ENCODE measurements around the gene HNF4A.
A peak's percentile ranks its signal among the peaks of the same experiment; 100 is the strongest.
"Not testable (repeated sequence)": the region's sequence is repeated elsewhere in the genome, so short reads cannot be mapped to it uniquely, and the experiment has no call there.

Gene HNF4A

GRCh38 chr20:44314870-44315269 is 40.6 kb upstream of the HNF4A start:
- TF ChIP-seq CTCF (IDR thresholded peaks at IDR 0.05; ENCODE audit: poor library complexity, severe bottlenecking) = no peak
- Histone ChIP-seq H3K27ac (ENCODE audit: poor library complexity, severe bottlenecking) (no peak overlapping the region), H3K36me3 (ENCODE audit: low read depth) (no peaks in the 10 kb centered on the region), H3K4me1 (ENCODE audit: insufficient read depth, poor library complexity, severe bottlenecking) (peaks cover 2% of the 10 kb centered on the region), H3K9me3 (ENCODE audit: severe bottlenecking) (no peaks in the 10 kb centered on the region), H3K4me3 (ENCODE audit: severe bottlenecking) (no peak overlapping the region), H3K27me3 (ENCODE audit: insufficient read depth, poor library complexity, severe bottlenecking) (no peaks in the 10 kb centered on the region)
- no peak for DNase-seq (ENCODE audit: low spot score)
- no peak for ATAC-seq (ENCODE audit: low read depth)

- no peaks in the 10 kb centered on the region for H3K36me3 ChIP-seq (ENCODE audit: low read depth)
- no peak for TF ChIP-seq CTCF (IDR thresholded peaks at IDR 0.05; ENCODE audit: poor library complexity, severe bottlenecking)
- ATAC-seq (ENCODE audit: low read depth) (no peak), DNase-seq (ENCODE audit: low spot score) (no peak)
- H3K27me3 ChIP-seq (ENCODE audit: insufficient read depth, poor library complexity, severe bottlenecking) = no peaks in the 10 kb centered on the region
- H3K27ac ChIP-seq (ENCODE audit: poor library complexity, severe bottlenecking) = no peak overlapping the region
- H3K4me3 ChIP-seq (ENCODE audit: severe bottlenecking) = no peak overlapping the region
- no peaks in the 10 kb centered on the region for H3K9me3 ChIP-seq (ENCODE audit: severe bottlenecking)
- no peaks in the 10 kb centered on the region for H3K4me1 ChIP-seq (ENCODE audit: insufficient read depth, poor library complexity, severe bottlenecking)
Measured at GRCh38 chr20:44319839-44320422, 35.6 kb upstream of the HNF4A start.

GRCh38 chr20:44324343-44324742 is 31.2 kb upstream of the HNF4A start:
- DNase-seq (ENCODE audit: low spot score) (no peak), ATAC-seq (ENCODE audit: low read depth) (peak; percentile 79)
- H3K36me3 ChIP-seq (ENCODE audit: low read depth) = no peaks in the 10 kb centered on the region
- H3K9me3 ChIP-seq (ENCODE audit: severe bottlenecking) = no peaks in the 10 kb centered on the region
- H3K4me3 ChIP-seq (ENCODE audit: severe bottlenecking) = no peak overlapping the region
- H3K27ac ChIP-seq (ENCODE audit: poor library complexity, severe bottlenecking) = no peak overlapping the region
- TF ChIP-seq CTCF (IDR thresholded peaks at IDR 0.05; ENCODE audit: poor library complexity, severe bottlenecking) = no peak
- no peaks in the 10 kb centered on the region for H3K27me3 ChIP-seq (ENCODE audit: insufficient read depth, poor library complexity, severe bottlenecking)
- H3K4me1 ChIP-seq (ENCODE audit: insufficient read depth, poor library complexity, severe bottlenecking) = no peaks in the 10 kb centered on the region

- ATAC-seq (ENCODE audit: low read depth) (peak; percentile 6; the same call in 1 of the 3 replicates), DNase-seq (ENCODE audit: low spot score) (no peak)
- Histone ChIP-seq H3K36me3 (ENCODE audit: low read depth) (no peaks in the 10 kb centered on the region), H3K9me3 (ENCODE audit: severe bottlenecking) (no peaks in the 10 kb centered on the region), H3K4me3 (ENCODE audit: severe bottlenecking) (peak overlapping the region; percentile 10), H3K27me3 (ENCODE audit: insufficient read depth, poor library complexity, severe bottlenecking) (no peaks in the 10 kb centered on the region), H3K27ac (ENCODE audit: poor library complexity, severe bottlenecking) (no peak overlapping the region), H3K4me1 (ENCODE audit: insufficient read depth, poor library complexity, severe bottlenecking) (peaks cover 4% of the 10 kb centered on the region)
- TF ChIP-seq CTCF (IDR thresholded peaks at IDR 0.05; ENCODE audit: poor library complexity, severe bottlenecking) = peak; percentile 27
Measured at GRCh38 chr20:44326391-44327159, 28.9 kb upstream of the HNF4A start.

GRCh38 chr20:44327748-44328147 is 27.8 kb upstream of the HNF4A start:
- not testable (repeated sequence) for H3K9me3 ChIP-seq (ENCODE audit: severe bottlenecking); H3K27me3 ChIP-seq (ENCODE audit: insufficient read depth, poor library complexity, severe bottlenecking); H3K4me3 ChIP-seq (ENCODE audit: severe bottlenecking); DNase-seq (ENCODE audit: low spot score); H3K4me1 ChIP-seq (ENCODE audit: insufficient read depth, poor library complexity, severe bottlenecking); ATAC-seq (ENCODE audit: low read depth); H3K36me3 ChIP-seq (ENCODE audit: low read depth); H3K27ac ChIP-seq (ENCODE audit: poor library complexity, severe bottlenecking)
